NCI-H2227 (cell line): ENCODE measurements around the gene NUFIP1.
"Not testable (repeated sequence)": the region's sequence is repeated elsewhere in the genome, so short reads cannot be mapped to it uniquely, and the experiment has no call there.

ENCODE experiments used
- DNase-seq: peaks from one replicate; lab custom pipeline; 2025; ENCODE audit not compliant: unreplicated experiment; lab: John Stamatoyannopoulos, UW

The NUFIP1 gene

DNA sequence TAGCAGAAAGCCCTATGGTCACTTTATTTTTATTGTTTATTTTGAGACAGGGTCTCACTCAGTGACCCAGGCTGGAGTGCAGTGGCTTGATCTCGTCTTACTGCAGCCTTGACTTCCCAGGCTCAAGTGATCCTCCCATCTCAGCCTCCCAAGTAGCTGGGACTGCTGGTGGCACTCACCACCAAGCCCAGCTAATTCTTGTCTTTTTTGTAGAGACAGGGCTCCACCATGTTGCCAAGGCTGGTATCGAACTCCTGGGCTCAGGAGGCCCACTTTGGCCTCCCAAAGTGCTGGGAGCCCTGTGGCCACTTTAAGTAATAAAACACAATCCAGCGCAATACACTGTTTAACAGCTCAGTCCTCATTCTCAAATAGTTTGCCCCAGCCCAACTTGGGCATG lies 69.3 kb downstream of the NUFIP1 start:
- DNase-seq = no peak

GRCh38 chr13:44919104-44919804 lies 70.0 kb downstream of the NUFIP1 start:
- no peak for DNase-seq

DNA sequence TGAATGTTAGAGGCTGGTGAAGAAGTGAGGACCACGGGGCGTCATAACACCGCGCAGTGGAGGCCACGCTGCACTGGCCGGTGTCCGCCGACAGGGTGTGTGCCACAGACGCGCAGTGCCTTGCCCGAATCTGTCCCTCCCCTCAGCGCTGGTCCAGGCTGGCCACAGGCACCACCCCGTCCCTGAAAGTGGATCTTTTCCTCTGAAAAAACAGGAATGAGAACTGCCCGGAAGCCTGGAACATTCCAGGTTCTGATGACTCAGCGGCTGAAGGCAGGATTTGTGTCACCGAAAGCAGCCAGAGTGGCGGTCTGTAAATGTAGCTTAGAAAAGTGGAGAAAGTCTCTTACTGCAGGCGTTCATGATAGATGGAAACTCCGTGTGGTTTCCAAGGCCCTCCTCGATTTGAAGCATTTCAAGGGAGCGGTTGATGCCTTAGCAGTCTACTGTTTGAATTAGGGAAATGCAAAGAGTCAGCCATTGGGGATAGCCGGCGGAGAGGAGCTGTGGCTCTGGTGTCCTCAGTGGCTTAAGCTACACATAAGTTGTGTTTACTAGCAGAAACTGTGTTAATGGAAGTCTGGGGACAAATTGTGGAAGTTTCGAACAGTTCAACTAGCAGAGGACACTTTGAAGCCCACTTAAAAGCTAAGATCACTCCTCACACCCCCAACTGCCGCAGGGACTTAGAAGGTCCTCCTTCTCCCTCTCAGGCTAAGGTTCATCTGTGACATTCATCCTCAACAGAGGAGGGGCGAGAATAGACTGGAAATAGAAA lies 70.8 kb downstream of the NUFIP1 start:
- DNase-seq = peak; percentile 89

DNA sequence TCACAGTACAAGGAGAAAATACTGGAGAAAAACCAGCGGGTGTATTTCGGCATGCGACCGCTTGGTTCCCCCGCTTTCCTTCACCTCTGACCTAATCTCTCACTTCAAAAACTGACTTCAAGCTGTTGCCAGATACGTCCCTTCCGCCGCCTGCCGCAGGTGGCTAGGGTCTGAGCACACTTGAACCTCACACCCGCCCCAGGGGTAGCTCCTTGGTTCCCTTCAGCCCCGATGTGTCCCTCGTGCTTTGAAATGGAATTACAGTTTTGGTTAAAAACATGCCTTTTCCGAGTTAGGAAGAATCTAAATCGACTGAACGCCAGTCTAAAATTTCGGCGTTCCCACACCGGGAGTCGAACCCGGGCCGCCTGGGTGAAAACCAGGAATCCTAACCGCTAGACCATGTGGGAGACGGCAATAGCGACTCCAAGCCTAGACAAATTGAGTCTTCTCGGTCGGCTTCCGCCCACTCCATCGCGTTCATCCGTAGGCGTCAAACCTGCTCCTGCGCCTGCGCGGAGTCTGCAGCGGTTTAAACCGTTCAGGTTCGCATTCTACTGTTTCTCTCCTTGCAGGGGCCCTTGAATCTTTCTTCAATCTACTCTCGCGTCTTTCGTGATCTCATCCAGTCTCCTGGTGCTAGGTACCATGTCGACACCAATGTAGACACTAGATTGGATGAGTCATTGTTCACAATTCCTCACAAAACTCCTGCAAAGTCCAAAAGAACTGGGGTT lies 71.5 kb downstream of the NUFIP1 start:
- DNase-seq = peak; percentile 96

DNA sequence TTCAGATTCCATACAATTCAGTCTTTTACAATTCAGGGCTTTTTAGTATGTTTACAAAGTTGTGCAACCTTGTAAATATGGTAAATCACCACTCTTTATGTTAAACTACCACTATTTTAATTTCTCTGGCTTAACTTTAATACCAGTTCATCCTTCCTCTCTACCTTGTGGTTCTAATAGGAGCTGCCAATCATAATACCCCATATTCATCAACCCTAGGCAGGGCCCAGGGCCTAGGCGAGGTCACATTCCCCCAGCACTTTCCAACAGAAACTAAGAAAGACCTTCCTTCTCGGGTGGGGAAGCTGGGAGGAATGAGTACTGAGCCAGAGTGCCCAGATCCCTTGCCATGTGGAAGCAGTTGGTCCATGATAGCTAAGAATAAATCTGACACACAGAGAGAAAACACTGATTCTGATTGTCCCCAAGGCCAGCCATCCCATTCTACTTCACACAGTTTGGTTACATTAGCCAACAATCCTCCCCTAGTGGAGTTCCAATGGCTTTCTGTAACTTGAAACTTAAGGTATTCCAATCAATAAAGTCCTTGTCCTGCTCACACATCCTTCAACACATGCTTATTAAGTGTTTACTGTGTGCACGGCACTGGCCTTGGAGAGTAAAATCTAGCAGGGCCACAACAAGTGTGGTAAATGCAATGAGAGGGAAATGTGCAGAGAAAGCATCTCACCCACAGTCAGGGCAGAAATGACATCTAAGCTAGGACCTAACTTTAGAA lies 76.8 kb downstream of the NUFIP1 start:
- DNase-seq = no peak

DNA sequence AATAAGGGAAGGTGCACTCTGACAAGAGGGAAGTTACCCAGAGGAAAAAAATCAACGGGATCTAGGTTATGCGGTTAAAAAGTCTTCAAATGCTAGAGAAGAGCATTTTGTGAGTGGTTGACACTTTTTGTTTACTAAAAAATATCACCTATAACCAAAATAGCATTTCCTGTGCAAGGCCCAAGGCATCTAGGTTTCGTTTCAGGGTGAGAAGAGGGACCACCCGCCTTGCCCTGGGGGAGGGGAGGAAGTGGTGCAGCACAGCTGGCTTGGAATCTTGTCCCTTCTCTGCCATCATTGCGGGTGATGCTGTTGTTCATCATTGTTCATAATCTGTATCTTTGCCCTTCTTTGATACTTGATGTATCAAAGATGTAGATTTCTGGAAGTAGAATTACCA lies 80.6 kb downstream of the NUFIP1 start:
- no peak for DNase-seq

DNA sequence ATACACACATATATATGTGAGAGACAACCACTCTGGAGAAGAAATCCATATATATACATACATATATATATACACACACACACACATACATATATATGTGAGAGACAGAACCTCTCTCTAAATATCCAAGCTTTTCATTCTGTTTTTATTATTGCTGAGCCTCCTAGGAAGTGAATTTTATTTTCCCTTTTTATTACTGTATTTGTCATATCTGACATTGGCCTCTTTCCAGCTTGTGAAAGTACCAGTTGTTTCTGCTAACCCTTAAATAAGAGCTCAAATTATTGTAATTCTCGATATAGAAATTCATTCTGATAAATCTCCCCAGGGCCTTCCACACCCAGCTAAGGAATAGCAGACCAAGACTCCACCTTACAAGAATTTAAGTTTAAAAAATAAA lies 81.0 kb downstream of the NUFIP1 start:
- no peak for DNase-seq

GRCh38 chr13:44906713-44907112 lies 82.6 kb downstream of the NUFIP1 start:
- no peak for DNase-seq

DNA sequence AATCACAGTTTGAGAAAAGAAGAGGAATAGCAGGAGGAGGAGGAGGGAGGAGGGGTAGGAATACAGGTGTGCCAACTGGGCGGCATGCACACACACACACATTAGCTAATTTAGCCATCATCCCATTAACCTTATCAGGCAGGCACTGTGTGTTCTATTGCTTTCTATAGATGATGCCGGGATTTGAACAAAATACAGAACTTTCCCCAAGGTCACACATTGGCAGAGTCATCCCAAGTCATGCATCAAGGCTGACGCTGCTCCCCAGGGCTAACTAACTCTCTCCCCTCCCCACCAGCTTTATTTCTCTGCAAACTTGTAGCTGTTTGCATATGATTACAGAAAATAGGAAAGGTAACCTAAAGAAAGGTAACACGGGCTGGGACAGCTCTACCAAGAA lies 83.0 kb downstream of the NUFIP1 start:
- DNase-seq = no peak

DNA sequence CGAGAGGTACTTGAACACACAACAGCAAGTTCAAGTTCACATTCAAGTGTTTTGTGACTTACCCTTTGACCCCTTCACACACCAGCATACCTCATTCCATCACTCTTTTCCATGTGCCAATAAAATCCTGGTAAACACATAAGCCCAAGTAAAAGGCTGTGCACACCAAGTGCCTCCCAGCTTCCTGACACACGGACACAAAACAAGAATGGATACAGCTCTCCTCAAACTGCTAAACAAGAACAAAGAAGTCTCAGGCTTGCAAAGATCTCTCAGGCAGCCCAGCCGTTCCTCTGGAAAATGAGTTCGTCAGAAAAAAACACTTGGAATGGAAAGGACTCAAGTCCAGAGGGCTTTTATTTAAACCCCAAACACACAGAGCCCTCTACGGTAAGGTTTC lies 83.7 kb downstream of the NUFIP1 start:
- no peak for DNase-seq

DNA sequence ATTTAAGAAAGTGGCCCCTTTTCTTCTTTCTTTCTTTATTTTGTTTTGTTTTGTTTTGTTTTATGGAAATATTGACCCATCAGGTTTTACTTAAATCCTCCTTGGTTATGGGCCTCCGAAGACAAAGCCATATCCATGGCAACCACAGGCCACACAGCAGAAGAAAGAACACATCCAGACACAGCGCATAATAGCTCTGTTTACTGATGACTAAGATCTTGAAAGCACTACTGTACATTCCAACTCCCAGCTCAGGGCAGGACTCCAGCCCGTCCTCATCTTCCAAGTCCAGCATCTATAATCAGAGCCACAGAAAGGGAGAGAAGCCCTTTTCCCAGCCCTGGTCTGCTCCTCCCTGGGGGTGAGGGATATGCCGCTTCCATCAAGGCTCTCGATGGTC lies 84.3 kb downstream of the NUFIP1 start:
- peak; percentile 51 for DNase-seq

- DNase-seq = no peak
Observed at GRCh38 chr13:44903574-44903985, 85.7 kb downstream of the NUFIP1 start.

- no peak for DNase-seq
Observed at GRCh38 chr13:44902738-44903137, 86.5 kb downstream of the NUFIP1 start.

DNA sequence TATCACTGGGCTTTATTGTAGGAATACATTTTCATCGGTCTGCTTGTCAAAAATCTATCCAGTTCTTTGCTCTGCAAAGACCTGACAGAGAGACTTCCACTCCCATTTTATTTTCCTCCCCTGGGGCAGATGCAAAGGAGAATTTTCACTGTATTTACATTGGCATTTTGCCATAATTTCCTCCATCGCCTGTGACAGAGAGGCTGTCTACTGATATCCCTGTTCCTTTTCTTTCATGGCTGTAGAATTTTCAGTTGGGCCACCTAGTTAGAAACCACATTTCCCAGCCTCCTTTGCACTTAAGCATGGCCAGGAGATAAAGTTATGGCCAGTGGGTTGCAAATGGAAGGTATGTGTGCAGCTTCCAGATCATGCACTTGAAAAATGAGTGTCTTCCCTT lies 89.3 kb downstream of the NUFIP1 start:
- DNase-seq = peak; percentile 4

DNA sequence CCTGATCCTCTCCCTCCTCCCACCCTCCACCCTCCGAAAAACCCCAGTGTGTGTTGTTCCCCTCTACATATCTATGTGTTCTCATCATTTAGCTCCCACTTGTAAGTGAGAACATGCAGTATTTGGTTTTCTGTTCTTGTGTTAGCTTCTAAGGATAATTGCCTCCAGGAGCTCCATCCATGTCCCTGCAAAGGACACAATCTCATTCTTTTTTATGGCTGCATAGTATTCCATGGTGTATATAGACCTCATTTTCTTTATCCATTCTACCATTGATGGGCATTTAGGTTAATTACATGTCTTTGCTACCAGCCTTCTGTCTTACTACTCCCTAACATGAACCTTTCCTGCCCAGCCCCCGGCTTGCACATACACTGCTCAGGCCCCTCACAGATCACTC lies 91.0 kb downstream of the NUFIP1 start:
- not testable (repeated sequence) for DNase-seq

DNA sequence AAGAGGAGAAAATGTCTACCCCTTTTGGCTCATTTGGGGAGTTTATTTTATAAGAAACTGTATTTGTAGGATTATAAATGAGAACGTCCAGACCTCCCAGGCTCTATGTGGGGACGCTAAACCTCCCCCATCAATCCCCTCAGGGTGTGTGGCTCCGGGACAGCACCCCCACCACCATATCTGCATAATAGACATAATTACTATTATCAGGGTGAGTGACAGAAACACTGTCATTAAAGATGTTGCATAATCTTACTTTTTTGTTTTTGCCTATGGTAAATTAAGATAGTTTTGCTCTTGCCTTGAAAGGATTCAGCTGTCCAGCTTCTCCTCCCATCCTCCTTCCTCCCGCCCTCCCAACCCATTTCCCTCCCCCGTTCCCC lies 93.3 kb downstream of the NUFIP1 start:
- DNase-seq = no peak

DNA sequence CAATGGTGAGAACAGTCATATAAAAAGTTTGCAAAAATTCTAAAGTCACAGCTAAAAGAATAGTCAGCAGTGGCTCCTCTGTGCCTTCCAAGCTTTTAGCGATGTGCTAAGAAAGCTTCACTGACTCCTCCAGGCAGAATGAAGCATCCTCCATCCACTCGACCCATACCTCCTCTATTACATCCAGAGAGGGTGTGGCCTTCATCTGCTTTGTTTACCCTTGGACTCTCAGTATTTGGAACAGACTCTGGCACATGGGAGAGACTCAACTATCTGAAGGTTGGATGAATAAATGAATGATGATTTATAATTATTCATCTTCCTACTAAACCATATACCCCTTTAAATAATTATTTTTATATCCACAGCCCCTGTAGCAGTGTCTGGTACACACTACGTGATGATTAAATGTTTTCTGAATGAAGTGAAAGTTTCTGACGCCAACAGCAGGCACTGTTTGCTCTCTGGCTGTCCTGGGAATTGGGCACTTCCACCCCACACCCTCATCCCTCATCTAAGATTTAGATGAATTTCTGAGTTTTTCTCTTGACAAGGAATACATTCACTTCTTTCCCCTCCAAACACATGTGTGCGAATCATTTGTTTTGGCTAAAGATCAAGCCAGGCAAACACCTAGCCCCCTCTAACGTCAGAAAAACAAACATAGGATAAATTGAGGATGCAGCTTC lies 93.9 kb downstream of the NUFIP1 start:
- no peak for DNase-seq

- no peak for DNase-seq
Observed at GRCh38 chr13:44894001-44894770, 95.1 kb downstream of the NUFIP1 start.
